Subcutaneous abdominal adipose tissue (tissue), 5 donors: ENCODE data around the gene CCT7.

Experiments used
- H3K27ac ChIP-seq: one replicate; pipeline ENCODE4 v1.7.0; 2013; ENCODE audit warnings: low read depth, mild to moderate bottlenecking, inconsistent platforms, low read length, moderate library complexity
- H3K27me3 ChIP-seq, 5 donors: one replicate each; pipeline ENCODE4 v1.7.0; 2013; ENCODE audit warnings: low read length in 5 of 5, inconsistent platforms in 1 of 5; ENCODE audit not compliant: control insufficient read depth in 5 of 5, insufficient read depth in 4 of 5
- H3K36me3 ChIP-seq, 5 donors: one replicate each; pipeline ENCODE4 v1.7.0; 2013; ENCODE audit warnings: low read length in 5 of 5; ENCODE audit not compliant: control insufficient read depth in 5 of 5, insufficient read depth in 5 of 5
- H3K4me1 ChIP-seq, 5 donors: one replicate each; pipeline ENCODE4 v1.7.0; 2013; ENCODE audit warnings: low read length in 5 of 5, mild to moderate bottlenecking in 3 of 5, moderate library complexity in 1 of 5; ENCODE audit not compliant: control insufficient read depth in 5 of 5, insufficient read depth in 5 of 5
- H3K4me3 ChIP-seq, 5 donors: one replicate each; pipeline ENCODE4 v1.7.0; 2013; ENCODE audit warnings: low read length in 5 of 5, low read depth in 1 of 5
- H3K9ac ChIP-seq, 5 donors: one replicate each; pipeline ENCODE4 v1.7.0; 2013; ENCODE audit warnings: low read length in 5 of 5, mild to moderate bottlenecking in 4 of 5, moderate library complexity in 3 of 5
- H3K9me3 ChIP-seq, 5 donors: one replicate each; pipeline ENCODE4 v1.7.0; 2013; ENCODE audit warnings: low read length in 5 of 5; ENCODE audit not compliant: control insufficient read depth in 5 of 5
- donor health status: healthy.
- donor health status: healthy.
- donor health status: healthy.
- donor health status: healthy.
- donor health status: healthy.

CCT7 gene

GRCh38 chr2:73291461-73292315, 57.6 kb downstream of the CCT7 start:
- H3K4me3 ChIP-seq = peak overlapping the region in 4 of 5 donors; percentile 15 to 51 (median 39)
- no peak overlapping the region for H3K9ac ChIP-seq
- no peaks in the 10 kb centered on the region for H3K36me3 ChIP-seq
- H3K9me3 ChIP-seq = peaks cover 0 to 3% (median 0%) of the 10 kb centered on the region in 5 donors
- peaks cover 40 to 78% (median 64%) of the 10 kb centered on the region in 5 donors for H3K27me3 ChIP-seq
- H3K4me1 ChIP-seq = peaks cover 0 to 29% (median 15%) of the 10 kb centered on the region in 5 donors
- no peak overlapping the region for H3K27ac ChIP-seq

- Histone ChIP-seq H3K9ac (no peak overlapping the region), H3K27ac (no peak overlapping the region), H3K36me3 (no peaks in the 10 kb centered on the region), H3K27me3 (peaks cover 40 to 78% (median 63%) of the 10 kb centered on the region in 5 donors), H3K4me1 (peaks cover 0 to 29% (median 15%) of the 10 kb centered on the region in 5 donors), H3K9me3 (peaks cover 0 to 3% (median 0%) of the 10 kb centered on the region in 5 donors), H3K4me3 (no peak overlapping the region)
Measured at GRCh38 chr2:73292316-73292905, 58.3 kb downstream of the CCT7 start.

- Histone ChIP-seq H3K36me3 (no peaks in the 10 kb centered on the region), H3K4me1 (peaks cover 0 to 29% (median 15%) of the 10 kb centered on the region in 5 donors), H3K27ac (no peak overlapping the region), H3K4me3 (peak overlapping the region in 2 of 5 donors; percentile 48 to 59), H3K9me3 (peaks cover 0 to 3% (median 0%) of the 10 kb centered on the region in 5 donors), H3K27me3 (peaks cover 40 to 80% (median 65%) of the 10 kb centered on the region in 5 donors), H3K9ac (no peak overlapping the region)
Measured at GRCh38 chr2:73292906-73293533, 58.9 kb downstream of the CCT7 start.

- peaks cover 40 to 80% (median 64%) of the 10 kb centered on the region in 5 donors for H3K27me3 ChIP-seq
- no peaks in the 10 kb centered on the region for H3K36me3 ChIP-seq
Measured at GRCh38 chr2:73293534-73294171, 59.5 kb downstream of the CCT7 start, which contains the start of gene EGR4. TSS of gene EGR4 (minus strand) at chr2:73293548. CDS start at chr2:73293317, 231 bp downstream.

GRCh38 chr2:73294239-73294638, 60.1 kb downstream of the CCT7 start:
- peaks cover 40 to 82% (median 64%) of the 10 kb centered on the region in 5 donors for H3K27me3 ChIP-seq
- H3K9me3 ChIP-seq = peaks cover 0 to 3% (median 0%) of the 10 kb centered on the region in 5 donors
- H3K27ac ChIP-seq = no peak overlapping the region
- no peak overlapping the region for H3K9ac ChIP-seq
- no peaks in the 10 kb centered on the region for H3K36me3 ChIP-seq
- H3K4me1 ChIP-seq = peaks cover 0 to 29% (median 15%) of the 10 kb centered on the region in 5 donors
- H3K4me3 ChIP-seq = no peak overlapping the region

More at GRCh38 chr2:73293534-73294171, 59.5 kb downstream of the CCT7 start, which contains the start of gene EGR4:
- Histone ChIP-seq H3K4me1 (peaks cover 0 to 29% (median 15%) of the 10 kb centered on the region in 5 donors), H3K9ac (no peak within 1 kb of the TSS), H3K9me3 (peaks cover 0 to 3% (median 0%) of the 10 kb centered on the region in 5 donors), H3K4me3 (peak within 1 kb of the TSS in 4 of 5 donors; percentile 29 to 59 (median 46)), H3K27ac (no peak within 1 kb of the TSS)

GRCh38 chr2:73295751-73296400, 61.8 kb downstream of the CCT7 start:
- H3K4me3 ChIP-seq = no peak overlapping the region
- H3K27ac ChIP-seq = no peak overlapping the region
- H3K9me3 ChIP-seq = peaks cover 0 to 3% (median 0%) of the 10 kb centered on the region in 5 donors
- peaks cover 40 to 71% (median 53%) of the 10 kb centered on the region in 5 donors for H3K27me3 ChIP-seq
- peaks cover 0 to 29% (median 15%) of the 10 kb centered on the region in 5 donors for H3K4me1 ChIP-seq
- no peak overlapping the region for H3K9ac ChIP-seq
- H3K36me3 ChIP-seq = no peaks in the 10 kb centered on the region

- Histone ChIP-seq H3K27me3 (peaks cover 31 to 65% (median 45%) of the 10 kb centered on the region in 5 donors), H3K4me3 (no peak overlapping the region), H3K27ac (no peak overlapping the region), H3K4me1 (peaks cover 0 to 17% (median 7%) of the 10 kb centered on the region in 5 donors), H3K36me3 (no peaks in the 10 kb centered on the region), H3K9me3 (peaks cover 0 to 3% (median 0%) of the 10 kb centered on the region in 5 donors), H3K9ac (no peak overlapping the region)
Measured at GRCh38 chr2:73297151-73297559, 63.0 kb downstream of the CCT7 start.

GRCh38 chr2:73297586-73297985, 63.5 kb downstream of the CCT7 start:
- no peak overlapping the region for H3K27ac ChIP-seq

GRCh38 chr2:73300926-73301325, 66.8 kb downstream of the CCT7 start:
- no peak overlapping the region for H3K9ac ChIP-seq
- no peak overlapping the region for H3K27ac ChIP-seq
- H3K36me3 ChIP-seq = no peaks in the 10 kb centered on the region
- H3K4me1 ChIP-seq = no peaks in the 10 kb centered on the region
- H3K27me3 ChIP-seq = peaks cover 0 to 31% (median 14%) of the 10 kb centered on the region in 5 donors
- no peak overlapping the region for H3K4me3 ChIP-seq
- no peaks in the 10 kb centered on the region for H3K9me3 ChIP-seq

More at GRCh38 chr2:73297586-73297985, 63.5 kb downstream of the CCT7 start:
- Histone ChIP-seq H3K9ac (no peak overlapping the region), H3K4me1 (peaks cover 0 to 13% (median 7%) of the 10 kb centered on the region in 5 donors), H3K27me3 (peaks cover 27 to 61% (median 41%) of the 10 kb centered on the region in 5 donors), H3K9me3 (peaks cover 0 to 3% (median 0%) of the 10 kb centered on the region in 5 donors), H3K4me3 (no peak overlapping the region), H3K36me3 (no peaks in the 10 kb centered on the region)
